Amniotic stem cell (primary cell): Measurements from ENCODE around the gene TBCD.

ENCODE experiments used
- DNase-seq: peaks from one replicate; lab custom pipeline; 2025; lab: John Stamatoyannopoulos, UW

Gene TBCD

GRCh38 chr17:82858376-82859126, 106.7 kb downstream of the TBCD start:
- DNase-seq, result no peak

- DNase-seq, result peak; percentile 7
These were observed 107.9 kb downstream of the TBCD start for GRCh38 chr17:82859431-82860403.

- DNase-seq, result no peak
These were observed 108.9 kb downstream of the TBCD start for GRCh38 chr17:82860606-82861392.

GRCh38 chr17:82861393-82861775, 109.5 kb downstream of the TBCD start:
- no peak for DNase-seq

GRCh38 chr17:82862191-82862590, 110.3 kb downstream of the TBCD start:
- no peak for DNase-seq

GRCh38 chr17:82862737-82863382, 111.0 kb downstream of the TBCD start:
- no peak for DNase-seq

GRCh38 chr17:82863383-82863940, 111.6 kb downstream of the TBCD start:
- no peak for DNase-seq

GRCh38 chr17:82863941-82864712, 112.3 kb downstream of the TBCD start:
- peak; percentile 12 for DNase-seq

GRCh38 chr17:82864713-82865248, 112.9 kb downstream of the TBCD start:
- no peak for DNase-seq

- DNase-seq, result no peak
These were observed 113.4 kb downstream of the TBCD start for GRCh38 chr17:82865274-82865673.

GRCh38 chr17:82865774-82866395, 114.0 kb downstream of the TBCD start:
- no peak for DNase-seq

GRCh38 chr17:82866590-82867191, 114.8 kb downstream of the TBCD start:
- DNase-seq, result peak; percentile 14

- no peak for DNase-seq
These were observed 116.0 kb downstream of the TBCD start for GRCh38 chr17:82867763-82868325.

GRCh38 chr17:82868715-82869131, 116.9 kb downstream of the TBCD start:
- DNase-seq, result no peak

GRCh38 chr17:82869536-82869935, 117.7 kb downstream of the TBCD start:
- DNase-seq, result no peak

- DNase-seq, result no peak
These were observed 118.2 kb downstream of the TBCD start for GRCh38 chr17:82870091-82870491.

GRCh38 chr17:82870541-82870940, 118.7 kb downstream of the TBCD start:
- no peak for DNase-seq

GRCh38 chr17:82871056-82871775, 119.4 kb downstream of the TBCD start:
- DNase-seq, result no peak
